Measurements from ENCODE around the gene C2CD2.

DNA sequence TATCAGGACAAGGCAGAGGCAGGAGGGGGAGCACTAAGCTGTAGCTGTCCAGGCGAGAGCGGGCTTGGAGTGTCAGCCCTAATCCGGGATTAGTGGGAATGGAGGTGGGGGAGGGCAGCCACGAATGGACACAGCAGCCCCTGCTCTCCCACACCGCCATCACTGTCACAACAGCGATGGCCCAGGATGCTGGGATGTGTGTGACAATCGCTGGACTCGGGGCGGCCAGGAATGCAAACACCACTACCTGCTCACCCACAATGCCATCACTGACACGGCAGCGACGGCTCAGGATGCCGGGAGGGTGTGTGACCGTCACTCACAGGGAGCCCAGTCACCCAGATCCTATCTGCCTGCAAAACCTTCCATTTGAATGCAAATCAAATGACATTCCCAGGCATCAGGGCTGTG, 2.9 kb downstream of the C2CD2 start:
- TF ChIP-seq EZH2 (IDR thresholded peaks at IDR 0.05) (no peak), EZH2phosphoT487 (IDR thresholded peaks at IDR 0.05) (no peak)
- TF ChIP-seq, protein P1, sequence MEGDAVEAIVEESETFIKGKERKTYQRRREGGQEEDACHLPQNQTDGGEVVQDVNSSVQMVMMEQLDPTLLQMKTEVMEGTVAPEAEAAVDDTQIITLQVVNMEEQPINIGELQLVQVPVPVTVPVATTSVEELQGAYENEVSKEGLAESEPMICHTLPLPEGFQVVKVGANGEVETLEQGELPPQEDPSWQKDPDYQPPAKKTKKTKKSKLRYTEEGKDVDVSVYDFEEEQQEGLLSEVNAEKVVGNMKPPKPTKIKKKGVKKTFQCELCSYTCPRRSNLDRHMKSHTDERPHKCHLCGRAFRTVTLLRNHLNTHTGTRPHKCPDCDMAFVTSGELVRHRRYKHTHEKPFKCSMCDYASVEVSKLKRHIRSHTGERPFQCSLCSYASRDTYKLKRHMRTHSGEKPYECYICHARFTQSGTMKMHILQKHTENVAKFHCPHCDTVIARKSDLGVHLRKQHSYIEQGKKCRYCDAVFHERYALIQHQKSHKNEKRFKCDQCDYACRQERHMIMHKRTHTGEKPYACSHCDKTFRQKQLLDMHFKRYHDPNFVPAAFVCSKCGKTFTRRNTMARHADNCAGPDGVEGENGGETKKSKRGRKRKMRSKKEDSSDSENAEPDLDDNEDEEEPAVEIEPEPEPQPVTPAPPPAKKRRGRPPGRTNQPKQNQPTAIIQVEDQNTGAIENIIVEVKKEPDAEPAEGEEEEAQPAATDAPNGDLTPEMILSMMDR (IDR thresholded peaks at IDR 0.05): no peak

Data from neural progenitor cell (in vitro differentiated cells).